HG02981 (cell line): ENCODE results near the gene PDHX.
"Not testable (repeated sequence)": the region's sequence is repeated elsewhere in the genome, so short reads cannot be mapped to it uniquely, and the experiment has no call there.

Source experiments
- ATAC-seq: cut with Tn5 transposase; IDR thresholded peaks from one replicate; pipeline ENCODE4 v1.9.1; 2021; ENCODE audit warnings: mild to moderate bottlenecking, moderate library complexity; ENCODE audit not compliant: unreplicated experiment

Gene PDHX

DNA sequence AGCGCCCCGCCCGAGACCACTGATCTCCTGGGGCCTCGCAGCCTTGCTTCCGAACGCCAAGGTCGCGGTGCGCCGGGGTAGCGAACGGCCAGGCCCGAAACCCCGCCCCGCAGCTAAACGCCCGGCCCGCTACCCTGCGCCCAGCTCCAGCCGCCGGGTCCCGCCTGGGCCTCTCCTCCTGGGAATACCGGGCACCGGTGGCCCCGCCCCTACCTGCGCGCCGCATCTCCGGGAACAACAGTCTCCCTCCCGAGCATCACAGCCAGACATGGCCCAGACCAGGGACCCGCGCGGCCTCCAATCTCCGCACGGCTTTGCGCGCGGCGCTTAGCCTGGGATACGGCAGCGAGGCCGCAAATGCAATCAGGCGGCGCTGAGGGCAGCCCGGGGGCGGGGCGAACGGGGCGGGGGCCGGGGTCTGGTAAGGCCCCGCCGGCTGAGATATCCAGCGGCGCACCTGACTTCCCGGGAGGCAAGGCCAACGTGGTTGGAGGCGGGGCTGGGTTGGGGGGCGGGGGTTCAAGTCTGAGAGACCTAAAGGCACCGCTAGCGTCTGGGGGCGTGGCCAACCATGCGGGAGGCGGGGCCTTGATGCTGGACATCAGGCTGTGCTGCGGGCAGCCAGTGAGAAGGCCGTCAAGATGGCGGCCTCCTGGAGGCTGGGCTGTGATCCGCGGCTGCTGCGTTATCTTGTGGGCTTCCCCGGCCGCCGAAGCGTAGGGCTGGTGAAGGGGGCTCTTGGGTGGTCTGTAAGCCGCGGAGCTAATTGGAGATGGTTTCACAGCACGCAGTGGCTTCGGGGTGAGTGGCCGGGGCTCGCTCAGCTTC lies at the start of gene PDHX, which contains the start of gene APIP:
Gene PDHX (plus strand): TSS at position 604 of the 828 bp plus-strand sequence. CDS start 38 bp downstream, at position 642.
Gene APIP (minus strand): TSS at position 365 of the 828 bp plus-strand sequence. CDS start 95 bp downstream, at position 270.
- ATAC-seq = peak; percentile 91

- no peak for ATAC-seq
Measured at GRCh38 chr11:34869425-34869824, 47.0 kb upstream of the PDHX start.

- ATAC-seq = no peak
Measured at GRCh38 chr11:34870548-34871196, 45.7 kb upstream of the PDHX start.

- ATAC-seq = no peak
Measured at GRCh38 chr11:34874202-34874601, 42.2 kb upstream of the PDHX start.

DNA sequence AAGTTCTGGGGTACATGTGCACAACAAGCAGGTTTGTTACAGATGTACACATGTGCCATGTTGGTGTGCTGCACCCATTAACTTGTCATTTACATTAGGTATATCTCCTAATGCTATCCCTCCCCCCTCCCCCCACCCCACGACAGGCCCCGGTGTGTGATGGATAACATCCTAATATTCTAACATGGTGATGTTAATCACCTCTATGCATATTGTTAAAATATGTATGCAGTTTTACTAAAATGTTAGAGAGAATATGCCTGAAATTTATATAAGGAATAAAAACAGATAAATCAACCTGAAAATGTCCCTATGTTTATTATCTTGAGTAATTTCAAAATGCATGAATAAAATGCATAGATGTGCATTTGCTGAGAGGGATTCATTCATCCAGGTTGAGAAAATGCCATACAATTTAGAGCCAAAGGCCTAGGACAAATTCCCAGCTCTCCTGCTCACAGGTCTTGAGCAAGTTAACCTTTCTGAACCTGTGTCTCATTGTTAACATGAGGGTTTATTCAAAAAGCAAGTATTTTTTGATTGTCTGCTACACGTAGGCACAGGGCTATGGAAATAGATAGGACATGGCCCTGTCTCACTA lies 38.9 kb upstream of the PDHX start:
- no peak for ATAC-seq

GRCh38 chr11:34881900-34882299 lies 34.5 kb upstream of the PDHX start:
- no peak for ATAC-seq

GRCh38 chr11:34886609-34887008 lies 29.8 kb upstream of the PDHX start:
- ATAC-seq = no peak

DNA sequence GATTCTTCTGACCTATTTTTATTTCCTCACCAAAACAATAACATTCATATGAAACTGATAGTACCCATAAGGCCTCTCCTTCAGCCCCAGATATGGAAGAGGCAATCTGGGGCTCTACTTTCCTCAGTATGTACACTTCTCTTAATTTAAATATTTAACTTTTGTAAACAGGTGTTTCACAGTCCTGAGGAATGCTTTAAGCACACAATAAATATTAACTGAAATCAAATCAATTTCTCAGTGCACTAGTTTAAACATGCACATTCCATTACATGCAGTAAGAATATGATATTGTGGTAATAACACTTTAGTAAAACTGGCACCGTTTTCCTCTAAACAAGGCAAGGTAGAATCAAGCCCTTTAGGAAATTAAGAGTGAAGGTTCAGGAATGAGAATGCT lies 29.2 kb upstream of the PDHX start:
- no peak for ATAC-seq

- no peak for ATAC-seq
Measured at GRCh38 chr11:34890089-34890488, 26.3 kb upstream of the PDHX start.

DNA sequence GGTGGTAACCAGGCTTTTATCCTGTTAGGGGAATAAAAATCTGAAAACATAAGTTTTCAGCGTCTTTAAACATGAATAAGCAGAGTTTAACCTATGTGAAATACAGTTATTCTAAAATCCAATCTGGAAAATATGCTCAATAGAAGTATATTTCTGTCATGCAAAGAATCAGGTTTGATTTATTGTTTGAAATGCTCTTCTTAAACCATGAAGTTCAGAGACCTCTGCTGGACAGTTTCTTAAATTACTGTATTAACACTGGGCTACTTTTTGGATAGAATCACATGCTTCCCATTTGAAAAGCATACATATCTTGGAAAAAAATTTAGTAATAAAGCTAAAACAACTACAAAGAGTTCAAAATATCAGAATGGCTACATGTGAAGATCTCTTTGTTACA lies 25.6 kb upstream of the PDHX start:
- ATAC-seq = no peak

- no peak for ATAC-seq
Measured at GRCh38 chr11:34891611-34892010, 24.8 kb upstream of the PDHX start.

GRCh38 chr11:34893416-34893815 lies 23.0 kb upstream of the PDHX start:
- no peak for ATAC-seq

DNA sequence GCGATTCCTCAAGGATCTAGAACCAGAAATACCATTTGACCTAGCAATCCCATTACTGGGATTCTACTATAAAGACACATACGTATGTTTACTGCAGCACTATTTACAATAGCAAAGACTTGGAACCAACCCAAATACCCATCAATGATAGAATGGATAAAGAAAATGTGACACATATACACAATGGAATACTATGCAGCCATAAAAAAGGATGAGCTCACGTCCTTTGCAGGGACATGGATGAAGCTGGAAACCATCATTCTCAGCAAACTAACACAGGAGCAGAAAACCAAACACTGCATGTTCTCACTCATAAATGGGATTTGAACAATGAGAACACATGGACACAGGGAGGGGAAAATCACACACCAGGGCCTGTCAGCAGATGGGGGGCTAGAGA lies 20.2 kb upstream of the PDHX start:
- not testable (repeated sequence) for ATAC-seq

GRCh38 chr11:34897171-34897870 lies 19.1 kb upstream of the PDHX start:
- no peak for ATAC-seq

DNA sequence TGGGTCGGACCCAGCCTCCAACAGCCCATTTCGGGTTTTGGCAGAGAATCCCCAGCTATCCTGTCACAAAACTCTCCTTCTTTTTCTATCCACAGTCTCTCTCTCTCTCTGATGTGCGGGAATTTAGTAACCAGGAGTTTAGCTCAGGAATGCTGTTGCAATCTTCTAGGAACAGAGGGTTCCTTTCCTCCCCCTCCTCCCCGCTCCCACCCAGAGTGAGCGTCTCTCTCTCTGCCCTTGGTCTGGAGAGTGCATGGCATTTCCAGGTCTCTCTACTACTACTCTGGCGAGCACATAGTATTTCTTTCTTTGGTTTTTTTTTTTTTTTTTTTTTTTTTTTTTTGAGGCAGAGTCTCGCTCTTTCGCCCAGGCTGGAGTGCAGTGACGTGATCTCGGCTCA lies 17.9 kb upstream of the PDHX start:
- ATAC-seq = no peak

DNA sequence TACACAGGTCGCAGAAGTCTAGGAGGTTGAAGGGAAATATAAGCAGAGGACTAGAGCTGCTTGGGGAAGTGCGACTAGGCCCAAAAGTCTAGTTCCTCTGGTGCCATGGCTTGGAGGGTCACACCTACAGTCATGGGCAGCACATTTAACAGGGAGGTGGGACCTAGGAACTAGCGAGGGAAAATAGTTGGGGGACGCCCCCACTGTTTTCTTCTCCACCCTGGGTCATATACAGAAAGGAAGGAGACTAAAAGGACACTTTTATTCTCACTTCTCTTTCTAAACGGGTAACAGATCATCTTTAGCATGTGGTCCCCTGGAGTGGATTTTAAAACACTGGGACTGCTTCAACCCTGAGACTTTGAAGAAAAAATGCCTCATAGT lies 16.8 kb upstream of the PDHX start:
- no peak for ATAC-seq

- no peak for ATAC-seq
Measured at GRCh38 chr11:34904421-34904955, 11.9 kb upstream of the PDHX start.

GRCh38 chr11:34905666-34906065 lies 10.8 kb upstream of the PDHX start:
- ATAC-seq = no peak

GRCh38 chr11:34907934-34908593 lies 8.4 kb upstream of the PDHX start:
- no peak for ATAC-seq

GRCh38 chr11:34909415-34909814 lies 7.0 kb upstream of the PDHX start:
- no peak for ATAC-seq
